ENCODE measurements around the gene PLA1A.

The PLA1A gene

GRCh38 chr3:119609301-119609700 is 11.6 kb downstream of the PLA1A start:
- DNase-seq = no peak

DNA sequence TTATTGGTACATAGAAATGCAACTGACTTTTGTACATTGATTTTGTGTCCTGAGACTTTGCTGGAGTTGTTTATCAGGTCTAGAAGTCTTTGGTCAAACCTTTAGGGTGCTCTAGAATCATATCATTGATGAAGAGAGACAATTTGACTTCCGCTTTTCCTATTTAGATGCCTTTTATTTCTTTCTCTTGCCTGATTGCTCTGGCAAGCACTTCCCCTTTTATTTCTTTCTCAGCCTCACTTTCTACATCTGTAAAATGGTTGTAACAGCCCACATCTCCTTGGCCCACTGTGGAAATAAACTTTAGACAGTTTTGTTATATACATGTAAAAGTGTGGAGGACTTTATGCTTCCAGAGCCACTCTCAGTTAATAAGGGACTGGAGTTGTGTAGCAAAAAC is 14.0 kb downstream of the PLA1A start:
- no peak for DNase-seq

DNA sequence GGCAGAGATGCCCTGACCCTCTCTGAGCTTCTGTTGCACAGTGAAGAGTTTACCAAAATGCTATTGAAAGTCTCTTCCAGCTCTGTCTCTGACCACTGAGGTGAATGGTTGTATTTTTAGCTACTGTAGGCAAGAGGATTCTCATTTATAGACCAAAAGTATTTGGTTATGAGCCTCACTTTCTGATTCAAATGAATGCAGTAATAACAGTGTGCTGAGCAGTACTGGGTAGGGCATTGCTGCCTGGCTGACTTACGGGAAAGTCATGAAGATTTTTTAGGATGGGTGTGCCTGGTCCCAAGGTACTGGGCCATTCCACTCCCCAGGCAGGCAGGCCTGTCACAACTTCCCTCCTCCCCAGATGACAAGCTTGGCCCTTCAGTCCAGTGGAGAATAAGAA is 15.5 kb downstream of the PLA1A start:
- no peak for DNase-seq

DNA sequence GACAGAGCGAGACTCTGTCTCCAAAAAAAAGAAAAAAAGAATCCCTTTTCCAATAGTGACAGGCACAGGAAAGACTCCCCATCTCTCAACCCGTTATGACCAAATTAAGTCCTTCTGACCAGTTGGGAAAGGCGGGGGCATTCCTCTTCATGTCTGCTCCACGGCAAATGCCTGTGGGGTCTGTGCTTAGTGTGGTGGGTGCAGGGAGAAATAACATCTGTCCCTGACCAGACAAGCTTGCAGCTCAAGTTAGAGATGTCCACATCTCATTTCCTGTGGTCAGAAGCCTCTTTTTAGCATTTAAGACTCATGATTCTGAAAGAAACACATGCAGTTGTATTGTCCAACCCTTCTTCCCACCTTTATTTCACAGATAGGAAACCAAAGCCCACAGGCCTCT is 16.2 kb downstream of the PLA1A start:
- DNase-seq = no peak

DNA sequence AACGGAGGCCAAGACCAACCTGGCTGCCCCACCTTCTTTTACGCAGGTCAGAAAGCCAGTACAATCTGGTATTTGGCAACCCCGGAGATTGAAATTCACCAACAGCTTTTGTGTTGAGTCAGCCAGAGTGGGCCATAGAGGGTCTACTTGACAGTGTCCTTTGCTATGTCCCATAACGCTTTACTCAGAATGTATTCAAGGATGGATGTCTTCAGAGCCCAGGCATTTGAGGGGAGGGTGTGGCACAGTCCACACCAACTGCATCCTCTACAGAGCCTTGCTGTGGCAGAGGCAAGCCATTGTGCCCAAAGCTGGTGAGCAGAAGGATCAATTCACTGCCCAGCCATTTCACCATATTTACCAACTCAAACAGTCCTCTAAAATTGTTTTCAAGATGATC is 18.4 kb downstream of the PLA1A start:
- no peak for DNase-seq

GRCh38 chr3:119619094-119619493 is 21.4 kb downstream of the PLA1A start:
- DNase-seq = no peak

GRCh38 chr3:119620899-119621298 is 23.2 kb downstream of the PLA1A start:
- no peak for DNase-seq

DNA sequence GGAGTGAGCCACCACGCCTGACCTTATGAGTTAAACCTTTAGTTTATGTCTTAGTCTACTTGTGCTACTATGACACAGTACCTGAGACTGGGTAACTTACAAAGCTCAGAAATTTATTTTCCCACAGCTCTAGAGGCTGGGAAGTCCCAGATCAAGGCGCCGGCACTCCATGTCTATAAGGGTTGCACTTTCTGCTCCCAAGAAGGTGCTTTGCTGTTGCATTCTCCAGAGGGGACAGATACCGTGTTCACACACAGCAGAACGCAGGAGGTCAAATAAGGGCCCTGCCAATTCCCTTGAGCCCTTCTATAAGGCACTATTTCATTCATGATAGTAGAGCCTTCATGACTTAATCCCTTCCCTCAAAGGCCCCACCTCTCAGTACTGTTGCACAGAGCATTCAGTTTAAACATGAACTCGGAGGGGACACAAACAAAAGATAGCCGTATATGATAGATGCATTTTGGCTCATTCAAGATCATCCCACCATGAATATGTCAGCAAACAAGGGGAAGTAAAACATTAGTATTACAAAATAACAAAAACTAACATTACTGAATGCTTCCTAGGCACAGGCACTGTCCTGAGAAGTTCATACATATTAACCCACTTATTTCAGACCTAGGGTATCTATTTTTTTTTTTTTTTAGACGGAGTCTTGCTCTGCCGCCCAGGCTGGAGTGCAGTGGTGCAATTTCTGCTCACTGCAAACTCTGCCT is 26.5 kb downstream of the PLA1A start:
- DNase-seq = no peak

DNA sequence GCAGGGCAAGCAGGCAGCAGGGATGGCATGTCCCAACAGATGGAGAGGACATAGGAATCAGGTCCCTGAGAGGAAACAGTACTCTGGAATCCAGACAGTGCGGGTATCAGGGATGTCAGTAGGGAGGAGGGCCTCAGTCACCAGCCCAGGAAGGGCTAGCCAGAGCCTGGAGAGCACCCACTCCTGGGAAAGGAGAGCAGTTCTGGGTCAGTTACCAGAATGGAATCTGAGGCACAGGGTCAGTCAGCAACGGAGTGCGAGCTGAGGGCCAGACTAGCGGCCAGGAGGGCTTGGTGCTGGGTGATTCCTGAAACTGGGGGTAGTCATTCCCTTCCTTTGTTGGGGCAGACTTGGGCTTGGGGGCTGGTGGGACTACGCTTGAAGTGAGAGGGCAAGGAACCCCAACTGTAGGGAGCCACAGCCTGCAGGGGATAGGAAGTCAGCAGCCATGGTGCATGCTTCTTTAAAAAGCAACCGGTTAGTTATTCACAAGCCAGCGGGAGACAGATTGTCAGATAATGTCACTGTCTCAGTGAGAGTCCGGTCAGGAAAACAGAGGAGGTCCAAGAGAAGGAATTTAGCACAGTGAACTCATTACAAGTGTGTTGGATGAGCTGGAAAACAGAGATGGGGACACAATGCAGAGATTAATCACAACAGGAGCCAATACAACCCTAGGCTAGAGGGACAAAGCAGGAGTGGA is 27.9 kb downstream of the PLA1A start:
- no peak for DNase-seq

GRCh38 chr3:119626196-119626595 is 28.5 kb downstream of the PLA1A start:
- DNase-seq = no peak

DNA sequence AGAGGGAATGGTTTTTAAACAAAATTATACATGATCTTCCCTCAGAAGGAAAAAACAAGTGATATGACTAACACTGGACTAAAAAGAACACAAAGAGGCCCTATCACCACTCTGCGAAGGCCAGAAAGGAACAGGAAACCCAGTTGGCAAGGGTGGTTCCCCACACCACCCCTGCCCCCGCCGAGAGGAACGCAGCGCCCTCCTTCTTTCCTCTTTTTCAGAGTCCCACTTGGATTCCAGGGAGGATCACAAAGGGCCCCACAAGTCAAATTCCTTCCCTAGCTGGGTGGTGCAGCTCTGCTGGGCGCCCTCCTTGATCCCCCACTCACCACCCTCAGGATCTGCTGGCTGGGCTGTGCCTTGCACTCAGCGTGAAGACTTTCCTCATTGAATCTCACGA is 29.8 kb downstream of the PLA1A start:
- DNase-seq = no peak

DNA sequence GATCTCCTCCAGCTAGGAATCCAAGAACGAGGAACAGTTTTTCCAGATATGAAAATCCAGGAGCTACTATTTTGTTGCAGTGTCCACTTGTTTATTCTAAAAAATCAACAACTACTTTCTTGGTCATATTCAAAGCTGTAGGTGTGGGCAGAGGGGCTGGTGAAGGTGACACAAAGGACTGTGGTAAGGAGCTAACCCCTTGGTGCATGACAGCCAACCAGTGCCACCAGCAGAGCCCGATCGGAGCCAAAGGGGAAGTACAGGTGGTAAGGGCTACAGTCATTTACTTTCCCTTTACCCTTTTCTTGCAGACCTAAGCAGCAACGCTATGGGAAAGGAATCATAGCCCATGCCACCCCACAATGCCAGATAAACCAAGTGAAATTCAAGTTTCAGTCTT is 30.7 kb downstream of the PLA1A start:
- no peak for DNase-seq

GRCh38 chr3:119628816-119629445 is 31.2 kb downstream of the PLA1A start:
- DNase-seq = no peak

DNA sequence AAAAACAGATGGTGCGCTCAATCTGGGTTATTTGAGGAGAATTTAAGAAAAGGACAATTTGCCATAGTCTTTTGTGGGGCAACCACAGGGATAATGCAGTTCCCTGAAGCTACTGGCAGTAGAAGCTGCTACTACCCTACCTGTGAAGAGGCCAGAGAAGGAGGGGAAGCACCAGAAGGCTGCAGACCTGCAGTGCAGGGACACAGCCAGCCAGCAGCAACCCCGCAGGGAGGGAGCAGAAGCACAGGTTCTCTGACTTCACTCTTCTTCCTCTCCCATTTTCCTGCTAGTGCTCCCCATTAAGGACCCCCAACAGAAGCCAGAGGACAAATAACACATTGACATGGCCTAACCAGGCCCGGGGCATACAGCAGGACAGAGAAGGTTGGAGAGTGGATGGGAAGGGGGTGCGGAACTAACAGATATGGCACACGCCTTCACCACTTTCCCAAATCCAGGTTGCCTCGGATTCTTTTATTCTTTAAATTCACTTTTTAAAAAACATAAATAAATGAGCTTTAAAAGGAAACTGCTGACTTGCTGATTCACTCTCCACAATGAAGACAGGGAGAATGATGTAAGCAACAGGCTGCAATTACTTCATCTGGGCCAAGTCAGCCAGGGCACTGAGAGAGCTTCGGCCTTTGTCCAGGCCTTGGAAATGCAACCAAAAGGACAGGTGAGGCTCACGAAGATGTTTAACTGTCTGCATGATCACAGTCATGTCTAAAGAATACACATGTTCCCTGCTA is 32.6 kb downstream of the PLA1A start:
- DNase-seq = no peak

- DNase-seq = no peak
Measured at GRCh38 chr3:119630880-119631329, 33.2 kb downstream of the PLA1A start.

DNA sequence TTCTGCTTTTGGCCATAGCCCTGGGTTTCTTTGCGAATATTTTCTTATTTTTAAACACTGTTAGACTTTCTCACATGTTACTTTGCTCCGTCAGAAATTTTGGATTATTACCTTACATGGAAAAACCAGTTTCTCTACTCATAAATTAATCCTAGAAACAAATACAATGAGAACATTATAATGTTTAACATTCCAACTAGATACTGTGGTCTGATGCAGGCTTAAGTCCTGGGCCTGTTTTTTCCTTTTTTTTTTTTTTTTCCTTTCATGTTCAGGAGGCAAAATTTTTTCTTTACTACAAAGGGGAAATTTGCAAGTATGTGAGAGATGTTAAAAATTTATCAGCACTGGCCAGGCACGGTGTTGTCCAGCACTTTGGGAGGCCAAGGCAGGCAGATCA is 33.8 kb downstream of the PLA1A start:
- no peak for DNase-seq

- no peak for DNase-seq
Measured at GRCh38 chr3:119632216-119632615, 34.5 kb downstream of the PLA1A start.

- no peak for DNase-seq
Measured at GRCh38 chr3:119632829-119633228, 35.1 kb downstream of the PLA1A start.

DNA sequence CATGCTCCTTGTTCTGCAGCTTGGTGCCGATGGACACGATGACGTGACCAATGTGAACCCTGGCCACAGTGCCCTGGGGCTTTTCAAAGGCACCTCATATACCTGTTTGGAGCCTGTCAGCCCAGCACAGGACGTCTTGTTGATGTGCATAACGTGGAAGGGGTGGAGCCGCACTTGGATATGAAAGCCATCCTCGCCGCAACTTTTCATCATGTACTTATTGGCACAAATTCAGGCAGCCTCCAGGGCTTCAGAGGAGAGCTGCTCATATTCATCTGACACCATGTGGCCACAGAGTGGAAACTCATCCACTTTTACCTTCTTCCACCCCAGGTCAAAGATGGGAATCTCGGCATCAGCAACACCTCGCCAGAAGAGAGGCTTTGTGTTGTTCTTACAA is 38.0 kb downstream of the PLA1A start:
- DNase-seq = no peak

DNA sequence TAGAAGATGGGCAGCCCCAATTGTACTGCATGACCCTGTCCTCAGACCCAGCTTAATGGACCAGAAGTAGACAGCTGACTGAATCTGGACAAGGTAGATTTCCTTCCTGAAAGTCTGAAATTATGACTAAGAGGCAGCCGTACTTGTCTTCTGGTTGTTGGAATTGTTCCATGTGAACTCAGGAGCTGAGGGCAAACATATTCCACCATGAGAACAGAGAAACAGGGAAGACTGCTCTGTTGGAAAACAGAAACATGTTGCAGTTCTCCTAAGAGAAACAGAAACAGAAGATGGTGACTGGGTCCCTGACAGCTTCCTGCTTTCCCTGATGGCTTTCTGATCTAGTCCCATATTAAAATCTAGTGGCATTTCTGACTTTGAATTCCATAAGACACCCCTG is 38.6 kb downstream of the PLA1A start:
- DNase-seq = no peak

GRCh38 chr3:119636891-119637611 is 39.4 kb downstream of the PLA1A start:
- DNase-seq = no peak

DNA sequence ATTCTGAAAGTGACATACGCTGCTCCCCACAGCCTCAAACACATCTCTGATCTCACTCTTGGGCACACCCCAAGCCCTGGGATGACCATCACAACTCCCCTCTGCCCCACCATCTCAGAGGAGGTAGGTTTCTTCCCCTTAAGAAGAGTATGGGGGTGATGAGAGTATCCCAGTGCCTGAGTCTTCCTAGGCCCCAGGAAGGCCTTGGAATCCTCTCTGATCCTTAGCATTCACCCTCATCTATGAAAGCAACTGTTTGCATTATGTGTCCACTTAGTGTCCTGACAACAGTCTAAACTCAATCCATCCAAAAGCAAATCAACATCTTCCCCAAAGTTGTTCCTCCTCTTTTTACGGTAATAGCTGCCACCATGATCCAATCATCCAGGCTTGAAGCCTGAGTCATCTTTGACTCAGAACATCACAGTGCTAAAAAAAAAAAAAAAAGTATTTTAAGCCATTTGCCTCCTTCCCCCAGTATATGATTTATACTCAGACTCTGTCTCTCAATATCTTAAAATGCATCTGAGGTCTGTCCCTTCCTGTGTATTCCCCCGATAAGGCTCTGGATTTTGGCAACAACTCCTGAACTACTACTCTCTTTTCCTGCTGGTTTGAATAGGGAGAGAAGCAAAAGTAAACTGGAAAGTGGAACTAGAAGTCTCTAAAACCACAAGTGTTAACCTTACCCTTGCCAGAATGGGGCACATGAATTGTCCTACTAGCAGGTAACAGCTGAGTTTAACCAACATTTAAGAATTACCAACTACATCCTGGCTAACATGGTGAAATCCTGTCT is 40.2 kb downstream of the PLA1A start:
- peak; percentile 43 for DNase-seq
